Left hindlimb (tissue), 1 donor: Measurements from ENCODE around the gene TNFRSF8.

Experiments used
- DNase-seq: peaks from one replicate; pipeline ENCODE4 v3.0.0-alpha.2; 2018

TNFRSF8 gene

GRCh38 chr1:12162459-12163137, 99.5 kb downstream of the TNFRSF8 start:
- no peak for DNase-seq

GRCh38 chr1:12163210-12163609, 100.1 kb downstream of the TNFRSF8 start:
- DNase-seq = no peak

GRCh38 chr1:12164210-12164609, 101.1 kb downstream of the TNFRSF8 start:
- DNase-seq = no peak

GRCh38 chr1:12165342-12165741, 102.2 kb downstream of the TNFRSF8 start:
- DNase-seq = no peak

- no peak for DNase-seq
Observed at GRCh38 chr1:12166834-12167492, 103.9 kb downstream of the TNFRSF8 start, which contains the start of gene TNFRSF1B. TNFRSF1B (plus strand) TSS chr1:12166991; CDS start chr1:12167092, 101 bp downstream.

- no peak for DNase-seq
Observed at GRCh38 chr1:12167493-12168429, 104.7 kb downstream of the TNFRSF8 start.

- no peak for DNase-seq
Observed at GRCh38 chr1:12168451-12169160, 105.5 kb downstream of the TNFRSF8 start.

- DNase-seq = no peak
Observed at GRCh38 chr1:12169442-12170135, 106.5 kb downstream of the TNFRSF8 start.

GRCh38 chr1:12170263-12170671, 107.2 kb downstream of the TNFRSF8 start:
- no peak for DNase-seq

GRCh38 chr1:12171206-12172041, 108.3 kb downstream of the TNFRSF8 start:
- no peak for DNase-seq

GRCh38 chr1:12172042-12172851, 109.1 kb downstream of the TNFRSF8 start:
- no peak for DNase-seq

- DNase-seq = no peak
Observed at GRCh38 chr1:12173041-12173509, 110.0 kb downstream of the TNFRSF8 start.

- DNase-seq = no peak
Observed at GRCh38 chr1:12173631-12174121, 110.6 kb downstream of the TNFRSF8 start.

- DNase-seq = no peak
Observed at GRCh38 chr1:12174924-12175810, 112.1 kb downstream of the TNFRSF8 start.

GRCh38 chr1:12176298-12177118, 113.4 kb downstream of the TNFRSF8 start:
- DNase-seq = no peak

- no peak for DNase-seq
Observed at GRCh38 chr1:12177156-12177998, 114.3 kb downstream of the TNFRSF8 start.

- DNase-seq = no peak
Observed at GRCh38 chr1:12177999-12178441, 114.9 kb downstream of the TNFRSF8 start.
